GM18526 (cell line): ENCODE measurements around the gene RIMBP2.

ENCODE experiments used
- POLR2A ChIP-seq: IDR thresholded peaks from 3 replicates; pipeline ENCODE4 v1.6.1; 2011; ENCODE audit not compliant: insufficient read length; ENCODE audit errors: extremely low read depth

RIMBP2 gene

GRCh38 chr12:130509454-130509853, 206.6 kb downstream of the RIMBP2 start:
- no peak for TF ChIP-seq POLR2A

- TF ChIP-seq POLR2A: no peak
These were observed 207.3 kb downstream of the RIMBP2 start for GRCh38 chr12:130508847-130509246.

- TF ChIP-seq POLR2A: no peak
These were observed 207.8 kb downstream of the RIMBP2 start for GRCh38 chr12:130508318-130508717.

- TF ChIP-seq POLR2A: no peak
These were observed 209.3 kb downstream of the RIMBP2 start for GRCh38 chr12:130506844-130507243.

- no peak for TF ChIP-seq POLR2A
These were observed 211.3 kb downstream of the RIMBP2 start for GRCh38 chr12:130504840-130505175.

DNA sequence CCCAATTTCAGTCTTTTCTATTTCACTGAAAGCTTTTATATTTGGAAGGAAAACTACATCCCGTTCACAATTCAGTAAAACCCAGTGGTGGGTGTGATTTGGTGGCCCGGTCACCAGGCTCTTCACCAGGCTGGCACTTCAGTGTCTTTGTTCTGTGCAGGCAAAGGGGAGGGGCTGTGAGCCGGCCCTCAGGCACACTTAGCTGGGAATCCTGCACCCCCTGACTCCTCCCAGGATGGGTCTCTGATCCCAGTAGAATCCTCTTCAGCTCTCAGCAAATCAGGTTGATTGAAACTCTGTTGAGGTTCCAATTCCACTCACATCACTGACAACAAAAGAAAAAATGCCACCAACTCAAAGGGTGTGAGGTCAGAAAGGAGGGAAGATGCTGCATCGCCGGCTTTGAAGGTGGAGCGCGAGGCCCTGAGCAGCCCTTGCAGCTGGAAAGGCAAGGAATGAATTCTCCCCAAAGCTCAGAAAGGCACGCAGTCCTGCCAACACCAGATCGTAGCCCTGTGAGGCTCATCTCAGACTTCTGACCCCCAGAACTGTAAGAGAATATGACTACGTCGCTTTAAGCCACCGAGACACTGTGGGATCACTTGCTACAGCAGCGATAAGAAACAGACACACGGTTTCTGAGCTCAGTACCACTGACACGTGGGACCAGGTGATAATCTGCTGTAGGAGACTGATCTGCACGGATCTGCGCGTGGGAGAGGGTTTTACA, 211.8 kb downstream of the RIMBP2 start:
- TF ChIP-seq POLR2A: no peak

- no peak for TF ChIP-seq POLR2A
These were observed 214.3 kb downstream of the RIMBP2 start for GRCh38 chr12:130501821-130502220.

DNA sequence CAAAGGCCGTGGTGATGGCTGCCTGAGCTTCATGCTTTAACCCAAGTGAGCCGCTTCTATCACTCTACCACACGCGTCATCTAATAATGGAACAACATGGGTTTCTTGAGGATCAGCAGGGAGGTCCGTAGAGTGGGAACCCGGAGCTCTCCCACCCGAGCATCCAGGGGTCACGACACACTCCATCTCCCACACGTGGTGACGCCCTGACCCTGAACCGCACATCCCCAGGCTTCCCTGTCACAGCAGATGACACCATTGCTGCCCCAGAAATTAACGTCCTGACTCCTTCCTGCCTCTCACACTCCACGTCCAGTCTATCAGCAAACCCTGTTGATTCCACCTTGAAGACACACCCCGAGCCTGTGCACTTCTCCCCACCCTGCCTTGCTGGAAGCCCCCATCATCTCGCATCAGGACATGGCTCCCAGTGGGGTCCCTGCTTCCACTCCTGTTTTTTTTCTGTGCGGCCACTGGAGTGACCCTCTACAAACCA, 215.2 kb downstream of the RIMBP2 start:
- TF ChIP-seq POLR2A: no peak

GRCh38 chr12:130499474-130499873, 216.6 kb downstream of the RIMBP2 start:
- no peak for TF ChIP-seq POLR2A

DNA sequence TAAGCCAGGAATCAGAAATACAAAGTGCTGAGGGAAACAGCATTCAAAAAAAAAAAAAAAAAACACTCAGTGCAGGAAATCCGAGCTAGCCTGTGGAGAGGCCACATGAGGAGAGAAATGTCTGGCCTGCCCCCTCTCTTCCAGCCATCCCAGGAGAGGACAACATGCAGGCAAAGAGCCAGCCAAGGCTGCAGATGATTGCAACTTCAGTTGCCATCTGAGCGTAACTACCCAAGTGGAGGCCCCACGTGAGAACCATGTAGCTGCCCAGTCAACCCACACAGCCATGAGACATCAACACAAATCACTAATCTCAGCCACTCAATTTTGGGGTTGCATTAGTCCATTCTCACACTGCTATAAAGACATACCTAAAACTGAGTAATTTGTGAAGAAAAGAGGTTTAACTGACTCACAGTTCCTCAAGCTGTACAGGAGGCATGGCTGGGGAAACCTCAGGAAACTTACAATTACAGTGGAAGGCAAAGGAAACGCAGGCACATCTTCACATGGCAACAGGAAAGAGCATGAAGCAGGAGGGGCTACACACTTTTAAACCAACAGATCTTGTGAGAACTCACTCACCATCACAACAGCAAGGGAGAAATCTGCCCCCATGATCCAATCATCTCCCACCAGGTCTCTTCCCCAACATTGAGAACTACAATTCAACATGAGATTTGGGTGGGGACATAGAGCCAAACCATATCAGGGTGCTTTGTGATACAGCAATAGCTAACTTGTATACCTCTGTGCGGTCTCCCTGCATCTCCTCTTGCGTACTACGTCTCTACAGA, 217.3 kb downstream of the RIMBP2 start:
- TF ChIP-seq POLR2A: no peak

GRCh38 chr12:130497991-130498390, 218.1 kb downstream of the RIMBP2 start:
- TF ChIP-seq POLR2A: no peak

DNA sequence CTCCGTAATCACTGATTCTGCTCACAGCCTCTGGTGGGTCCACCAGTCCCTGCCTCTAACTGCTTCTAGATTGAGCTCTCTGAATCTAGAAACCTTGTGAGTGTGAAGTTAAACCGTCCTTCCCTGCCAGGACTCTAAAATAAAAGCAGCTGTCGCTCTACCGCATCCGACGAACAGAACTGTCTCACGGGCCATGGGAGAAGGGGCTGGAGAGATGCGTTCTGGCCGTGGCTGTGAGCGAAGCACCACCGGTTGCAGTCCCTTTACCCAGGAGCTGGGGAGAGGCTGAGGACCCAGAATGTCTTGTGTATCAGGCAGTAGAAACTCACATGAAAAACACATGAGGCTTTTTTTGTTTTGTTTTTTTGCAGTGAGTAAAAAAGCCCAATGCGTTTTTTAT, 218.8 kb downstream of the RIMBP2 start:
- no peak for TF ChIP-seq POLR2A

GRCh38 chr12:130496516-130497120, 219.5 kb downstream of the RIMBP2 start:
- TF ChIP-seq POLR2A: no peak

DNA sequence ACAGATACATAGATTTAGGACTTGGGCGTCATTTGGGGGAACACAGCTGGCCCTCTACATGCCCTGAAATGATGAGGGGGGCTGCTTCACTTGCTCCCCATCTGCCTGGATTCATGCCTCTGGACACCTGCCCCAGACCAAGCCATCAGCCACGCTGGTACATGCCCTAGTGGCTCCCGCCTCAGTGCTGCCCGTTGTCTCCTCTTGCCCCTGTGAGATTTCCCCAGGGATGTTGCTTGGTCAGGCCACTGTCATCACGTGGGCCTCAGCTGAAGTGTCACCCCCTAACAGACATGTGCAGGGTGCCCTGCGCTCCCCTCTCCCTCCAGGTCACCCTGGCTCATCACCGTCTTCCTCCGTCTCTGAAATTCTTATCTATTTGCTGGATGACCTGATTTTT, 220.9 kb downstream of the RIMBP2 start:
- no peak for TF ChIP-seq POLR2A

DNA sequence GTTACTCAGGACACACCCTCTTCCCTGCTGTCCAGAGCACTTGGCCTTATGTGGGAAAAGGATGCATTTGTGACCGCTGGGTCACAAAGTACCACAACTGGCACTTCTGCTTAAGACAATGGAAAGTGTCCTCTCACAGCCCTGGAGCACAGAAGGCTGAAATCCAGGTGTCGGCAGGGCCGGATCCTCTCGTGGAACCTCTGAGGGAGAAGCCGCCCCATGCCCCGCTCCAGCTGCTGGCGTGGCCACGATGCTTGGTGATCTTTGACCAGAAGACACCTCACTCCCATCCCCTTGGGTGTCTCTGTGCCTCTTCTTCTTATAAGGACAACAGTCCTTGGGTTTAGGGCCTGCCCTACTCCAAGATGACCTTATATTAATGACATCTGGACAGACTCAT, 221.4 kb downstream of the RIMBP2 start:
- TF ChIP-seq POLR2A: no peak

- TF ChIP-seq POLR2A: no peak
These were observed 222.1 kb downstream of the RIMBP2 start for GRCh38 chr12:130493951-130494350.
